Bone marrow (tissue), 2 donors: ENCODE measurements around the gene ARHGAP20.

Source experiments
- DNase-seq, 2 donors: peaks; one replicate each; lab custom pipeline; 2025; lab: John Stamatoyannopoulos, UW

The ARHGAP20 gene

DNA sequence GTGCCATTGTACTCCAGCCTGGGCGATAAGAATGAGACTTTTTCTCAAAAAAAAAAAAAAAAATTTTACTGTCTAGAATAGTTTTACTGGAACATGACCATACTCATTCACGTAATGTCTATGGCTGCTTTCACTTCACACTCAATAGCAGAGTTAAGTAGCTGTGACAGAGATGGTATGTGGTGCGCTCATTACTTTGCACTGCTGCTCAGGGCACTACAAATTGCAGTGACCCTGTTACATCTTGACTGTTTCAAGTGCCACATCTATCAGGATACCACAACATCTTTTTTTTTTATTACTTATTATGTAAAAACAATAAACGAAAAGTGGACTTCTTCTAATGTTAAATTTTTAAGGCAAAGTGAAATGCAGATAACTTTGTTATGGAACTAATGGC is 110.3 kb downstream of the ARHGAP20 start:
- no peak for DNase-seq

DNA sequence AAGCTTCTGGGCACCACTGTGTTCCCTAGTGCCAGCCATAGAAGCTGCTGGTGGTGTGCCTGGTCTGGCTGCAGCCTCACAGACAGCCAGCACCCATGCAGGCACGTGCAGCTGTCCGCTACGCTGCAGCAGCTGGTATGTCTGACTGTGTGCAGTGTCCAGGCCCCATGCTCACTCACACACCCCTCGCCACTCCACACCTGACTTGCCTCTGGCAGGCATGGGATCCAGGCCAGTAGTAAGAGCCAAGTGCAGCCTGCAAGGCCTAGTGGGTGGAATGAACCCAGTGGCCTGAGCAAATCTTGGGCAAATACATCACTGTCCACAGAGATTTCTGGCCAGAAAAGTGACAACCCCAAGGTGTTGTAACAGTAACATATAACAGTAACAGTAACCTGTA is 111.9 kb downstream of the ARHGAP20 start:
- no peak for DNase-seq

DNA sequence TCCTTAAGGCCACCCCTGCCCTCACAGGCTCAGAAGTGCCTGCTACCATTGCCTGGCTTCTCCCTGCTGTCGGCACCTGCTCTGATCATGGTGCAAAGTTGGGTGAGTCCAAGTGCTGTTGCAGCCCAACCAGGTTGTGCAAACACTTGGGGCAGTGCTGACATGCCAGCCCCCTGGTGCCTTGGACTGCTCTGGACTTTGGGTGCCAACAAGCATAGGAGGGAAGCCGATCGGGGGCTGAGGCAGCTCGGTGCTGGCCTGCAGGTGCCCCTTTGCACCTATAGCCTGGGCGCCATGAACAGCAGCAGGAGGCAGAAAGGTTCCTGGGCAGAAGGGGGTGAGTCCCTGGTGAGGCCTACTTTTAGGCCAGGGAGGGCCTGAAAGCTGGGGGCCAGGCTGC is 113.0 kb downstream of the ARHGAP20 start:
- DNase-seq = no peak

DNA sequence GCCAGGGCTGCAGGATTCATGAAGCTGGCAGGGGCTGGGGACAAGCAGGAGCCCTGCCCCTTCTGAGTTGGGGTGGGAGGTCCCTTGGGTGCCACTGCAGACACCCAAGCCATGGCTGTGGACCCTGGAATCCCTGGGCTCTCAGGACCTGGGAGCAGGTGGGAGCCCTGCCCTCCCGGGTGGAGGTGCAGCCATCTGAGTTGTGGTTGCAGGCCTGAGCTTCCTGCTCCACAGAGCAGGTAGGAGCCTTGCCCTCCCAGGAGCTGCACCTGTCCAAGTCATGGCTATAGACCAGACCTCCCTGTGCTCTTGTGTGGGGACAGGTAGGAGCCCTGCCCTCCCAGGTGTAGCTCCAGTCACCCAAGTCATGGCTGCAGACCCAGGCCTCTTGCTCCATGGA is 113.5 kb downstream of the ARHGAP20 start:
- DNase-seq = no peak

DNA sequence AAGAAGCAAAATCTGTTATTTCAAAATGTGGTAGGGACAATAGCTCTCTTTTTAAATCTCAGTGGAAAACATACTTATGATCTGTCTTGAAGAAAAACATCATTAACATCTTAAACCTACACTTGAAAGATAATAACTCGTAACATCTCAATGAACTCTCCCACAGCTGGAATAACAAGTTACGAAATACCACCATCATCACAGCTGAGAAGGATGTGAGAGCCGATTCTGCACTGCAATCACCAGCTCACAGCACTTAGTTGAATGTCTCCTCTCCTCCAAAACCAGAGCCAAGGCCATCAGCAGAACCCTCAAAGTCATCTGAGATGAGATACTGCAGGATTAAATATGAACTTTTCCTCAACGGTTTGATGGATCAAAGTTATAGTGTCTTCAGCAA is 124.3 kb downstream of the ARHGAP20 start:
- no peak for DNase-seq

DNA sequence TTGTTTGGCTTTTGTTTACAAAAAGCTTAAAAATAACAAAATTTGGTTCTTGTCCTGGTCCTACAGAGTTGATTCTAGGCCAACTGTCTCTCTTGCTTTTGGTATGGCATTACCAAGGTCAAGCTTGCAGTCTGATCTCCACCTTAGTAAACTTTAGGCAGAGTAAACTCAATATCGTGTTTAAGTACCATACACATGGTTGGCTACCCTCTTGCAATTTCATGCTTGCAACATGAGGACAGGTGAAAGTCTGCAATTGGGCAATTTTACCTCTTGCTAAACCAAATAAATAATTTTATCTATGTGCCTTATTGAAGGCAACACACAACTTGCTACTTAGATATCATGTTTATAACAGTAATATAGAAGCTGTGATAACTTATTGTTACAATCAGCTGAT is 125.1 kb downstream of the ARHGAP20 start:
- no peak for DNase-seq

DNA sequence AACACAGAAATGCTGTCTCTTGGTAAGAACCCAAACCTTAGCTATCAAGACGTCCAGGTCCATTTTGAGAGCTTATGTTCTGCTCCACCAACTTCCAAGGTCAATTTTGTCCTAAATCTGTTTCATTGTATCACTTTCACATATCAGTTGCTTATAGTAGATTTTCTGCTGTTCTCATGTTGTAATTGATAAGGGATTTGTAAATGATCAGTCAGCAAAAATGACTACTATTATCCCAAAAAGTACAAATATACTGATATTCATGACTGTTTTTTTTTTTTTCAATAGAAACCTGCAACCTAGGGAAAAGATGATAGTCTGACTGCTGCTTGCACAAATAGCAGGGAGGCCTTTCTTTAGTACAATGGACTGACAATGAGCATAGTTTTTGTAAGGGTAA is 128.1 kb downstream of the ARHGAP20 start:
- DNase-seq = no peak

DNA sequence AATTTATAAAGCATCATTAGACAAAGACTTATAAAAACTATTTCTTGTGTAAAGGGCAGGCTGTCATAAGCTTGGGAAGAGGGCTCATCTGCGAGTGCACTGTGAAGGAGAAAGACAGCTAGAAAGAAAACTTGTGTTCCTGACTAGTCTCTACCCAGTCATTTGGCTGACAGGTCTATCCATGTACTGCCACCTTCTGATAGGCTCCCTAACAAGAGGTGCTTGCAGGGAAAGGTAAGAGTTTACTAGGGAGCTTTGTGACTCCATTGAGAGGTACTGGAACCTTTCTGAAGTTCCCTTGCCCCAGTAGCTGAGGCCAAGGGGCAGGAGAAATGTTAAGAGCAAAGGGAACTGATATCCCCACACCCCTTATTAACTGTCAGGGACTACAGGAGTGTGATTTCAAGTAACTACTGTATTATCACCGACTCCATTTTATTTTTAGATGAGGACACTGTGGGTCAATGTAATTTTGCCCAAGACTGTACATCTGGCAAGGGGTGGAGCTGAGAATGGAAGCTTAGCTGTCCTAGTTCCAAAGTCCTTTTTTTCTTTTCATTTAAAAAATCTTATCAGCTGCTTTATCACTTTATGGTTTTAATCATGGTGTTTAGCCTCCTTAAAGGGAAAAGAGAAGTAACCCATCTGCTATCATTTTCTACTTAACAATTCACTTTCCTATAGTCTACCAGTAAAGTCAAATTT is 129.4 kb downstream of the ARHGAP20 start:
- DNase-seq = no peak

DNA sequence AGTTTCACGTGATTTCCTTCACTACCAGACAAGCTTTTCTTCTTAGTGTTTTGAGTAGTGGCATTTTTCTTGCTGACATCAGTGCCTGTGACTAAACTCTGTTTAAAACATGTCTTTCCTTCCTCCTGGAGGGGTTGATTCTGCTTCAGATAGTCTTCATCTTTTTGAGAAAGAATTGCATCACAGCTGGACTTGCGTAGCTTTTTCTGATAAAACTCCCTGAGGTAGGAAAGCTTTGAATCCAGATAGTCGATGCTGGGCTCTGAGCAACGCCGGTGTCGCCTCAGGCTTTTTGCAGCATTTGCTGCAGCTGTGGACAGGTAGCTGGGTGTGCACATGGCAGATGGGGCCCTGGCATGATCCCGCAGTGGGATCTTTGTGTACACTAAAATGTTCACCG is 131.7 kb downstream of the ARHGAP20 start:
- DNase-seq = no peak

DNA sequence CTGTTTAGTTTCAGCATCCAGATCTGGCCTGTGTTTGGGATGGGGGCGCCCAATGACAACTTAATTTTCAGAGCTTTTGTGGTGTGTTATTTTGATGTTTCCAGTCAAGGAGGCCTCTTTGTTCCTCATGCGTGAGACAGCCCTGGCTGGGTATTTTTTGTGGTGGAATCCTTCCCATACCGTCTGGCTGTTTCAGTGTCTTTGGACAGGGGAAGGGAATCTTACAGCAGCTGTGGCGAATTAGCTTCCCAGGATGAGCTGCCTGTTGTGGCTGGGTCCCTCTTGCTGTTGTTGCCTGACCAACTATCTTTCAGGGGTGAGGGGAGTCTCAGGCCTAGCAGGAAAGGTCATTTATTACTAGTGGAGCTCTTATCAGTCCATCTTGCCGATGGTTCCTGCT is 138.8 kb downstream of the ARHGAP20 start:
- DNase-seq = no peak

DNA sequence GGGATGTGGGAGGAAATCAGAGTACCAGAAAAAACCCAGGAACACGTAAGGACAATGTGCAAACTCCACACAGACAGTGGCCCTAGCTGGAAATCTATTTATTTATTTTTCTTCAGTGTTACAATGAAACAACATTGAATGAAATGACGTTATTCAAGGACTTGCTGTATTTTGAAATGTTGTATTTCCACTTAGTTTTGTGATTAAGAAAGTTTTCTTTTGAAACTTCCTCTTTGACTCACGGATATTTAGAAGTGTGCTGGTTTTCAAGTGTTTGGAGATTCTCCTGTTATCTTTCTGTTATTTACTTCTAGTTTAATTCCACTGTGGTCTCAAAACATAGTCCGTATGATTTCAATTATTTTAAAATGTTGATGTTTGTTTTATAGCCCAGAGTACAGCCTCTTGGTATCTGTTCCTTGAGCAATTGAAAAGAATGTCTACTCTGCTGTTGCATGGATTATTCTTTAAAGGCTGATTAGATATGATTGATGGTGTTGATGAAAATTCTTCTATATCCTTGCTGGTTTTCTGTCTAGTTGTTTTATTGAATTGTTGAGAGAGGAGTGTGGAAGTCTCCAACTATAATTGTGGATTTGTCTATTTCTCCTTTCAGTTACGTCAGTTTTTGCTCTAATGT is 141.0 kb downstream of the ARHGAP20 start:
- DNase-seq = no peak

DNA sequence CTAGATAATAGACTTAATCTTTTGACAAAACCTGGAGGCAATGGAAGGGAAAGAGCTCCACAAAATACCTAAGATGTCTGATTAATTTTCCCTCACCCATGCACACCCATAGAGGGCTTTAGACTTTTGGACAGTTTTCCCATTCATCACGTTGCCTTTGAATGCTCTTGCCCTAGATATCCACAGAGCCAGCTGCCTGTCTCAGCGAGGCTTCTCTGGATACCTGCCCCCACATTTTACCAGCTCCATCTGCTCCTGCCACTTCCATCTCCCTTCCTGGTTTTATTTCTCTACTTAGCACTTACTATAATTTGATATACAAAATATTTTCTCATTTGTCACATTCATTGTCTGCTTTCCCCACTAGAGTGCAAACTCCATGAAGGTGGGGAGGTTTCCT is 145.7 kb downstream of the ARHGAP20 start:
- no peak for DNase-seq

DNA sequence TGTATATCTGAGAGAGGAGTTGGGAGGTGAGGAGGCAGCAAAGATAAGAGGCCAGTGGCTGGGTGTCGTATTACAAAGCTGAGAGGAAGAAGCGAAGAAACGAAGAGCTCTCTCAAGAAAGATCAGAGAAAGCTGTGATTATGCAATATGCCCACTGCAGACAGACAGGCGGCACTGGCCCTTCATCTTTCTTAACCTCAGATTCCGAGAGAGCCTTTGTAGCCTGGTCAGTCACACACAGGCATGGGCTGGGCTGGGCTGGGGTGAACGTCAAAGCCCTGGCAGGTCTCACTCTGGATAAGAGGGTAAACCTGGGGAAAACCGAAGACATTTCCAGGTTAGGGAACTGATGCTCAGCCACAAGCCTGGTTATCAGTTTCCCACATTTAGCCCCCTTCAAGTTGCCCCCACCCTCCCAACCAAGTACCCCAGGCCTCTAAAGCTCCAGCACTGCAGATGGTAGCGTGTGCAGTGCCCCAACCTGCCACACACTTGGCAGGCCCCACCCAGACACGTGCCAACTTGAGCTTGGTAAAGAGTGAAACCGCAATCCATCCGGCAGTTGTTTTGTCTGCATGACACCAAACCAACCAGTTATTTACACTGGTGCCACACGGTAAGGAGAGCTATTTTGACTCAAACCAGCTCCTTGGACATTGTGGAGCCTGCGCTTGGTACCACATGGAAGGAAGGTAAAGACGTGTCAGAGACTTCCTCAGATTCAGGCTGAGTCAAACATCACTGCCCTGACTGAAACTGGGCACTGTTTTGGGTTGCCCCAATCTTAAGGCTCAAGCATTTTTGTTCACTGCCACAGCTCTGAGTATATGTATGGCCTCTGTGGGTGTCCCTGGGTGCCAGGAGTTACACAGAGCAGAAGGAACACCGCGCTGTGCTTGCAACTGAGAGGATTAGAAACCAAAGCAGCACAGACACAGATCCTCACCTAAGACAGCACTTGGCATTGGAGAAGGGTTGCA is 146.6 kb downstream of the ARHGAP20 start:
- DNase-seq = no peak

DNA sequence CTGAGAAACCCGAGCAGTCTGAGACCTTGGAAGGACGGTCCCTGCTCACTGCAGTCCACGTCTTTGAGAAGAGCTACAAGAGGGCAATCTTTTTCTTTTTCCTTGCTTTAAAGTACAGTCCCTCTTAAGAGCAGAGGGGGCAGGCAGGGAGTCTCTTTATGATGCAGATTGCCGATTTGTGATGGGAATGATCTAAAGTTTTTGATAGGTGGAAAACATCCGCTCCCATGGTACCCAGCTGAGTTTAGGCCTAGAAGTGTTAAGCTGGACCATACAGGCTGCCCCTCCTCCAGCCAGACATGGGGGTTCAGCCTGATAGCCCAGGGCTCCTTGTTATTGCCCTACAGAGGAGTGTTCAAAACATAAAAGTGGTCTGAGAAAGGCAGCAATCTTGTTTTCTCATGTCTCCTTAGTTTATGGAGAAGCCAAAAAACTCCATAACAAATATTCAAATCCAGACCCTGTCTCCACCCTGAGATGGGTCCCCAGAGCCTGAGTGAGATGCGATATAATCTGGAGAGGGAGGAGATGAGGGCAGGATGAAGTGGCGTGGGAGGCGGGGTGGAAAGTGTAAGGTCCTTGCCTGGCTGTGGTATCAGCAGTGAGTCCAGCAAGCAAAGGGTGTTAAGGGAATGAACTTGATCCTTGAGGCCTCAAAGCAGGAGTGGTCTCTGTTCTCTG is 147.4 kb downstream of the ARHGAP20 start:
- DNase-seq = no peak

DNA sequence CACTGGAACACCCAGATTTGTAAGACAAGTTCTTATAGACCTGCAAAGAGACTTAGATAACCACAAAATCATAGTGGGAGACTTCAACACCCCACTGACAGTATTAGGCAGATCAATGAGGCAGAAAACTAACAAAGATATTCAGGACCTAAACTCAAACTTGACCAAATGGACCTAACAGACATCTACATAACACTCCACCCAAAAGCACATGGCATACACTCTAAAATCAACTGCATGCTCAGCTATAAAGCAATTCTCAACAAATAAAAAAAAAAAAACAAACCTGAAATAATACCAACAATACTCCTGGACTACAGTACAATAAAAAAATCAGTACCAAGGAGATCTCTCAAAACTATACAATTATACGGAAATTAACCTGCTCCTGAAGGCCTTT is 167.5 kb downstream of the ARHGAP20 start:
- DNase-seq = no peak

DNA sequence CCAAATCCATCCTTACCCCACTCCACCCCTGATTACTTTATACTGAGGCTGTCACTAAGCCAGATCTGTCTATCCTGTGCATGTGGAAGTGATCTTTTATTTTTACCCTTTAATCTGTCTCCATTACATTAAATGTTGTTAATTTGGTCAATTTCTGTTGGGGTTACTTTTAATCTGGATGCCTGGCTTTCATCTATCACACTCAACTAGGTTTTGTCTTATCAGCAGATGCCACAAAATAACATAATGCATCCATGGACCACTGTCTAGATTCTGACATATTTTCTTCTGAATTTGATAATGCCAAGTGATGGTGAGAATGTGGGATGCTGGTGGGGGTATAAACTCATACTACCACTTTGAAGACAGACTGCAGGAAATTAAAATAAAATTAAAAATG is 174.1 kb downstream of the ARHGAP20 start:
- no peak for DNase-seq

DNA sequence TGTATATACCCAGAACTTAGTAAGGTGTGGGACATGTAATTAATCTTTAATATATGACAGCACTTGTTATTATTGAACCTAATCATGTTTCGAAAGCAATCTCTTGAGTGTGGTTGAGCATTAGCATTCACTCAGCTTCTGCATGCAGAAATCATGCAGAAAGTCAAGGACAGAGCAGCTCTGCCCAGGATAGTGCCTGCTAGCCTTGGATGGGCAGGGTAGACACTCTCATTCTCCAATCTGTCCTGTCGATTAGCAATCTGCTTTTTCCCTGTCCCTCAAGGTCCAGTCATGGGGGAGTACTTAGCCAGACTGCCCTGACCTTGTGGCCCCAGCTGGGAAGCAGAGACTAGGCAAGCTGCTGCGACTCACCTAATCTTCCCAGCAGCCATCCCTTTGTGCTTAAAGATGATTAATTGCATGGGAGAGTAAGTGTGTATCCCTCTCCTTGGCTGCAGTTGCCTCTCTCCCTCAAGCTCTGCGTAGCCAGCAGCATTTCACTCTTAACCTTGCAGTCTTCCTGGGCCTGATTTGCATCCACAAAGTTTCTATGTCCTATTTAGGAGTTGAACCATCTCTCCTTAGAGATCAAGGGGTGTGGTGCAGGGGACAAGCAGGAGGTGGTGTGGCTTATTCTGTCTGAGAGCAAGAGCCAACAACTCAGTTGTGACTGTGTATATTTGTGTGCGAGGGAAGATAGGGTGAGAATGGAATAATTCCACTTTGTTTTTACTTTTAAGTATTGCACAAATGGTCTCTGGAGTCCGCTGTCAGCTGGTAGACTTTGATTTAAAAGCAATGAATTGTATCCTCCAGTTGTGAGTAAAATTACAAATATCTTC is 181.1 kb downstream of the ARHGAP20 start:
- no peak for DNase-seq

DNA sequence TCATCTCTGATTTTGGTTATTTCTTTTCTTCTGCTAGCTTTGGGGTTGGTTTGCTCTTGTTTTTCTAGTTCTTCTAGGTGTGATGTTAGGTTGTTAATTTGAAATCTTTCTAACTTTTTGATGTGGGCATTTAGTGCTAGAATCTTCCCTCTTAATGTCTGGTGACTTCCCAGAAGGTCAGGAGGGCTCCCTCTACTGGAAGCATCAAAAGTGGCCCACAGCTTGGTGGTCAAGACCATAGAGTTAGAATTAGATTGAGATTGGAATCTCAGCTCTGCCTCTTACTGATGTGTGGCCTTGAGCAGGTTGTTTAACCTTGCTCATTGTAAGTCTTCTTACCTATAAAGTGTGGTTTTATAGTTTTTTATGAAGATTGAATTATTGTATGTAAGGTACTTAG is 183.2 kb downstream of the ARHGAP20 start:
- DNase-seq = no peak

DNA sequence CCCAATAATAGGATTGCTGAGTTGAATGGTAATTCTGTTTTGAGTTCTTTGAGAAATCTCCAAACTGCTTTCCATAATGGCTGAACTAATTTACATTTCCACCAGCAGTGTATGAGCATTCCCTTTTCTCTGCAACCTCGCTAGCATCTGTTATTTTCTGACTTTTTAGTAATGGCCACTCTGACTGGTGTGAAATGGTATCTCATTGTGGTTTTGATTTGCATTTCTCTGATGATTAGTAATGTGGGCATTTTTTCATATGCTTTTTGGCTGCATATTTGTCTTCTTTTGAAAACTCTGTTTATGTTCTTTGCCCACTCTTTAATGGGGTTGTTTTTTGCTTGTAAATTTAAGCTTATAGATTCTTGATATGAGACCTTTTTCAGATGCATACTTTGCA is 185.1 kb downstream of the ARHGAP20 start:
- no peak for DNase-seq
